Measurements from ENCODE around the gene MORN5. TPM values are rescaled to one million over a fixed set of nuclear protein-coding genes. Genes with fewer than 3 reads are reported as not detected.

Gene MORN5
- total and polyA plus RNA-seq, 9 of the 15 experiments (the other 6 are each of a cell fraction or from before 2014, with no cell fraction given), result not detected

DNA sequence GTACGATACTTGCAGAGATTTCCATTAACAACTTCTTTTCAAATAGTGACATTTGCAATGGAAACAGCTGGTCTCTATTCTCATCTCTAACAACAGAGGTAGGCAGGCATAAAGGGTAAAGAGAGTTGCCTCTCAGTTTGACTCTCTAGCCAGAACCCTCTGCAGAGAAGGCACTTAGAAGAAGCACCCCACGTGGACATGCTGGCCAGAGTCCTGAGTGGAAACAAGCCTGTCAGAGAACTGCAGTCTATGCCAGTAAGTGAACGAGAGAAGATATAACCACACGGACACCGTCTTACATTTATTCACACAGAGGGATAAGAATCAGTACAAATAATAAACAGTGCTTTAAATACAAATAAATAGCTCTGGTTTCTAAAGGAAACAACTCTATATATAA is 80.0 kb downstream of the MORN5 start (continued):
- TF ChIP-seq BACH1 (tag; IDR thresholded peaks at IDR 0.05), result no peak
- TF ChIP-seq, protein P1, sequence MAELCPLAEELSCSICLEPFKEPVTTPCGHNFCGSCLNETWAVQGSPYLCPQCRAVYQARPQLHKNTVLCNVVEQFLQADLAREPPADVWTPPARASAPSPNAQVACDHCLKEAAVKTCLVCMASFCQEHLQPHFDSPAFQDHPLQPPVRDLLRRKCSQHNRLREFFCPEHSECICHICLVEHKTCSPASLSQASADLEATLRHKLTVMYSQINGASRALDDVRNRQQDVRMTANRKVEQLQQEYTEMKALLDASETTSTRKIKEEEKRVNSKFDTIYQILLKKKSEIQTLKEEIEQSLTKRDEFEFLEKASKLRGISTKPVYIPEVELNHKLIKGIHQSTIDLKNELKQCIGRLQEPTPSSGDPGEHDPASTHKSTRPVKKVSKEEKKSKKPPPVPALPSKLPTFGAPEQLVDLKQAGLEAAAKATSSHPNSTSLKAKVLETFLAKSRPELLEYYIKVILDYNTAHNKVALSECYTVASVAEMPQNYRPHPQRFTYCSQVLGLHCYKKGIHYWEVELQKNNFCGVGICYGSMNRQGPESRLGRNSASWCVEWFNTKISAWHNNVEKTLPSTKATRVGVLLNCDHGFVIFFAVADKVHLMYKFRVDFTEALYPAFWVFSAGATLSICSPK (IDR thresholded peaks at IDR 0.05; ENCODE audit: borderline replicate concordance), result no peak
- TF ChIP-seq KAT8 (IDR thresholded peaks at IDR 0.05; ENCODE audit: low read depth), result no peak
- no peak for TF ChIP-seq KAT7 (CRISPR knock-in tag; IDR thresholded peaks at IDR 0.05; ENCODE audit: borderline replicate concordance)
- TF ChIP-seq, protein P2, sequence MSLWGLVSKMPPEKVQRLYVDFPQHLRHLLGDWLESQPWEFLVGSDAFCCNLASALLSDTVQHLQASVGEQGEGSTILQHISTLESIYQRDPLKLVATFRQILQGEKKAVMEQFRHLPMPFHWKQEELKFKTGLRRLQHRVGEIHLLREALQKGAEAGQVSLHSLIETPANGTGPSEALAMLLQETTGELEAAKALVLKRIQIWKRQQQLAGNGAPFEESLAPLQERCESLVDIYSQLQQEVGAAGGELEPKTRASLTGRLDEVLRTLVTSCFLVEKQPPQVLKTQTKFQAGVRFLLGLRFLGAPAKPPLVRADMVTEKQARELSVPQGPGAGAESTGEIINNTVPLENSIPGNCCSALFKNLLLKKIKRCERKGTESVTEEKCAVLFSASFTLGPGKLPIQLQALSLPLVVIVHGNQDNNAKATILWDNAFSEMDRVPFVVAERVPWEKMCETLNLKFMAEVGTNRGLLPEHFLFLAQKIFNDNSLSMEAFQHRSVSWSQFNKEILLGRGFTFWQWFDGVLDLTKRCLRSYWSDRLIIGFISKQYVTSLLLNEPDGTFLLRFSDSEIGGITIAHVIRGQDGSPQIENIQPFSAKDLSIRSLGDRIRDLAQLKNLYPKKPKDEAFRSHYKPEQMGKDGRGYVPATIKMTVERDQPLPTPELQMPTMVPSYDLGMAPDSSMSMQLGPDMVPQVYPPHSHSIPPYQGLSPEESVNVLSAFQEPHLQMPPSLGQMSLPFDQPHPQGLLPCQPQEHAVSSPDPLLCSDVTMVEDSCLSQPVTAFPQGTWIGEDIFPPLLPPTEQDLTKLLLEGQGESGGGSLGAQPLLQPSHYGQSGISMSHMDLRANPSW (CRISPR knock-in tag; IDR thresholded peaks at IDR 0.05), result no peak
- no peak for TF ChIP-seq CHD4 (IDR thresholded peaks at IDR 0.05; ENCODE audit: insufficient read depth, insufficient replicate concordance, low read depth, low read length, poor library complexity, severe bottlenecking)

DNA sequence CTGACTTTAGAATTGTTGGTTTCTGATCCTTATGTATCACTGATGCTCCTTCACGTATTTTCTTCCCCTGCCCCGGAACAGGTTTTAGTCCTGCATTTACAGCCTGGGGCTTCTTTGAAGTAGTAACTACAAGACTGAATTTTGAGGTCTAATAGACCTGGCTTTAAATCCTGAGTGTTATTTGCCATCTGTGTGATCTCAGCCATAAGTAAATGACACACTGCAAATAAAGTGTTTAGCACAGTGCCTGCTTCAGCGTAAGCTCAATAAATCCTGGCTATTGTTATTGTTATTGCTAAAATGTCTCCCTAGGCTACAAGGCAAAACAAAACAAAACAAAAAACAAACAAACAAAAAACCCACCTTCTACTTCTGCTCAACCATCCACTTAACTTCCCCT is 84.6 kb downstream of the MORN5 start:
- BruUV-seq (replicated peaks), result no TSS peak
- intact Hi-C loops (cut with micrococcal nuclease), result no loop called here
- no peak for ATAC-seq
- TF ChIP-seq ZNF408 (CRISPR knock-in tag; IDR thresholded peaks at IDR 0.05; ENCODE audit: low read depth) (no peak), SMAD1 (IDR thresholded peaks at IDR 0.05; ENCODE audit: low read depth, low read length, partially characterized antibody) (no peak)
- TF ChIP-seq, protein P3, sequence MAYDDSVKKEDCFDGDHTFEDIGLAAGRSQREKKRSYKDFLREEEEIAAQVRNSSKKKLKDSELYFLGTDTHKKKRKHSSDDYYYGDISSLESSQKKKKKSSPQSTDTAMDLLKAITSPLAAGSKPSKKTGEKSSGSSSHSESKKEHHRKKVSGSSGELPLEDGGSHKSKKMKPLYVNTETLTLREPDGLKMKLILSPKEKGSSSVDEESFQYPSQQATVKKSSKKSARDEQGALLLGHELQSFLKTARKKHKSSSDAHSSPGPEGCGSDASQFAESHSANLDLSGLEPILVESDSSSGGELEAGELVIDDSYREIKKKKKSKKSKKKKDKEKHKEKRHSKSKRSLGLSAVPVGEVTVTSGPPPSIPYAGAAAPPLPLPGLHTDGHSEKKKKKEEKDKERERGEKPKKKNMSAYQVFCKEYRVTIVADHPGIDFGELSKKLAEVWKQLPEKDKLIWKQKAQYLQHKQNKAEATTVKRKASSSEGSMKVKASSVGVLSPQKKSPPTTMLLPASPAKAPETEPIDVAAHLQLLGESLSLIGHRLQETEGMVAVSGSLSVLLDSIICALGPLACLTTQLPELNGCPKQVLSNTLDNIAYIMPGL (CRISPR knock-in tag; IDR thresholded peaks at IDR 0.05), result no peak
- TF ChIP-seq, protein P4, sequence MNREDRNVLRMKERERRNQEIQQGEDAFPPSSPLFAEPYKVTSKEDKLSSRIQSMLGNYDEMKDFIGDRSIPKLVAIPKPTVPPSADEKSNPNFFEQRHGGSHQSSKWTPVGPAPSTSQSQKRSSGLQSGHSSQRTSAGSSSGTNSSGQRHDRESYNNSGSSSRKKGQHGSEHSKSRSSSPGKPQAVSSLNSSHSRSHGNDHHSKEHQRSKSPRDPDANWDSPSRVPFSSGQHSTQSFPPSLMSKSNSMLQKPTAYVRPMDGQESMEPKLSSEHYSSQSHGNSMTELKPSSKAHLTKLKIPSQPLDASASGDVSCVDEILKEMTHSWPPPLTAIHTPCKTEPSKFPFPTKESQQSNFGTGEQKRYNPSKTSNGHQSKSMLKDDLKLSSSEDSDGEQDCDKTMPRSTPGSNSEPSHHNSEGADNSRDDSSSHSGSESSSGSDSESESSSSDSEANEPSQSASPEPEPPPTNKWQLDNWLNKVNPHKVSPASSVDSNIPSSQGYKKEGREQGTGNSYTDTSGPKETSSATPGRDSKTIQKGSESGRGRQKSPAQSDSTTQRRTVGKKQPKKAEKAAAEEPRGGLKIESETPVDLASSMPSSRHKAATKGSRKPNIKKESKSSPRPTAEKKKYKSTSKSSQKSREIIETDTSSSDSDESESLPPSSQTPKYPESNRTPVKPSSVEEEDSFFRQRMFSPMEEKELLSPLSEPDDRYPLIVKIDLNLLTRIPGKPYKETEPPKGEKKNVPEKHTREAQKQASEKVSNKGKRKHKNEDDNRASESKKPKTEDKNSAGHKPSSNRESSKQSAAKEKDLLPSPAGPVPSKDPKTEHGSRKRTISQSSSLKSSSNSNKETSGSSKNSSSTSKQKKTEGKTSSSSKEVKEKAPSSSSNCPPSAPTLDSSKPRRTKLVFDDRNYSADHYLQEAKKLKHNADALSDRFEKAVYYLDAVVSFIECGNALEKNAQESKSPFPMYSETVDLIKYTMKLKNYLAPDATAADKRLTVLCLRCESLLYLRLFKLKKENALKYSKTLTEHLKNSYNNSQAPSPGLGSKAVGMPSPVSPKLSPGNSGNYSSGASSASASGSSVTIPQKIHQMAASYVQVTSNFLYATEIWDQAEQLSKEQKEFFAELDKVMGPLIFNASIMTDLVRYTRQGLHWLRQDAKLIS (CRISPR knock-in tag; IDR thresholded peaks at IDR 0.05), result no peak

More for the DNA sequence above, 84.6 kb downstream of the MORN5 start:
- Histone ChIP-seq H3K9me1 (ENCODE audit: control insufficient read depth, insufficient read depth, low read length) (no peaks in the 10 kb centered on the region), H3K36me3 (ENCODE audit: control insufficient read depth, insufficient read depth, low read length) (peaks cover 92% of the 10 kb centered on the region), H3K9ac (ENCODE audit: insufficient read depth in 1 of 2, low read depth in 2 of 2, low read length in 2 of 2) (no peak overlapping the region), H3K27me3 (ENCODE audit: control insufficient read depth in 2 of 2, insufficient read depth in 2 of 2, low read length in 2 of 2) (no peaks in the 10 kb centered on the region), H2AFZ (ENCODE audit: low read depth, low read length) (no peak overlapping the region), H4K20me1 (replicated peaks; ENCODE audit: control insufficient read depth, insufficient read depth, low read length) (no peaks in the 10 kb centered on the region), H3K4me2 (ENCODE audit: insufficient read depth, low read length) (no peak overlapping the region), H3K79me2 (ENCODE audit: control insufficient read depth, insufficient read depth, low read length) (no peaks in the 10 kb centered on the region), H3K4me1 (replicated peaks in 1 of 2; ENCODE audit: control insufficient read depth in 2 of 2, insufficient read depth in 2 of 2, low read length in 2 of 2) (no peaks in the 10 kb centered on the region), H3K4me3 (no peak overlapping the region), H3K27ac (ENCODE audit: extremely low read depth, low read depth, low read length) (no peak overlapping the region), H3K9me3 (replicated peaks; ENCODE audit: control insufficient read depth, insufficient read depth, low read depth, low read length) (no peaks in the 10 kb centered on the region)
- in situ Hi-C loops (cut with MboI), result no loop called here
- no peak for FAIRE-seq
- POLR2A ChIA-PET, result interaction anchor here (3.5 kb wide), 1 partner anchor 11 kb away, joined by 17 read pairs; no protein-coding TSS in a partner anchor
- CTCF ChIA-PET (ENCODE audit: low intra/inter-chr PET ratio), result no interaction called here
- WGBS (ENCODE audit: insufficient coverage, low coverage, missing lambda C conversion rate), result 89% methylated on average over 3 of the region's 3 CpGs
- no peak for DNase-seq (ENCODE audit: extremely low read depth in 1 of 4, low spot score in 3 of 4)

Data from K562 (cell line).